K562 (cell line): ENCODE measurements around the gene TCFL5. TPM values are rescaled to one million over a fixed set of nuclear protein-coding genes. Genes with fewer than 3 reads are reported as not detected.

ENCODE experiments used
- AFF1 ChIP-seq, 2 experiments: fragments of 450-650 bp; IDR thresholded peaks; 2 replicates each; pipeline ENCODE4 v1.6.1; 2018; ENCODE audit warnings: mild to moderate bottlenecking in 2 of 2, low read depth in 1 of 2; ENCODE audit not compliant: partially characterized antibody in 2 of 2
- CBX5 ChIP-seq: IDR thresholded peaks from 2 replicates; pipeline ENCODE4 v1.6.1; 2014; ENCODE audit warnings: low read depth, borderline replicate concordance
- CREB3 ChIP-seq: fragments of 450-650 bp; conservative IDR thresholded peaks from 2 replicates; pipeline ENCODE4 v1.6.1; 2016; ENCODE audit warnings: missing genetic modification characterization, low read depth, mild to moderate bottlenecking, missing compliant biosample characterization, moderate library complexity
- ELF1 ChIP-seq: fragments of 200-800 bp; sonication (Bioruptor generic); IDR thresholded peaks from 2 replicates; pipeline ENCODE4 v1.6.1; 2016; ENCODE audit warnings: missing genetic modification characterization, missing compliant biosample characterization
- IRF2 ChIP-seq: sonication (generic); formaldehyde crosslinking; IDR thresholded peaks from 2 replicates; pipeline ENCODE4 v1.8.1; 2022; ENCODE audit warnings: mild to moderate bottlenecking, missing genetic modification reagents
- RBM39 ChIP-seq: fragments of 200-400 bp; formaldehyde crosslinking; optimal IDR thresholded peaks from 2 replicates; pipeline ENCODE3; 2018; ENCODE audit warnings: low read depth, low read length
- TAF1 ChIP-seq: IDR thresholded peaks from 2 replicates; pipeline ENCODE4 v1.6.1; 2011; ENCODE audit warnings: mild to moderate bottlenecking, low read length, moderate library complexity; ENCODE audit not compliant: insufficient read depth, control insufficient read depth, severe bottlenecking; ENCODE audit errors: extremely low read depth
- ZBTB40 ChIP-seq, 2 experiments: fragments of 450-650 bp in 1 of 2; sonication (generic) in 1 of 2; formaldehyde crosslinking in 1 of 2; IDR thresholded peaks; 2 replicates each; pipeline versions ENCODE4 v1.7.1 to v1.9.0; 2016 to 2022; ENCODE audit warnings: inconsistent platforms in 1 of 2, mild to moderate bottlenecking in 1 of 2, missing genetic modification reagents in 1 of 2
- ZFP91 ChIP-seq: sonication (generic); formaldehyde crosslinking; IDR thresholded peaks from 2 replicates; pipeline ENCODE4 v1.8.0; 2022; ENCODE audit warnings: mild to moderate bottlenecking, missing genetic modification reagents
- ZZZ3 ChIP-seq: fragments of 450-650 bp; IDR thresholded peaks from 2 replicates; pipeline ENCODE4 v1.6.1; 2016; ENCODE audit warnings: antibody characterized with exemption, mild to moderate bottlenecking, moderate library complexity
- polyA plus RNA-seq, 8 experiments: library from polyadenylated mRNA; depleted of rRNA in 4 of 8; stranded (reverse) in 5 of 8; unstranded in 3 of 8; fragments of >200 nt; fragmentation: Nextera tagmentation in 2 of 8; fragmentation: Illumina TruSeq in 1 of 8; extraction: Ambion mirVana in 2 of 8; extraction: Trizol in 1 of 8; gene quantifications; 2 replicates each; pipeline versions ENCODE4 v1.2.1 to v1.2.3, GENCODE V29; 2011 to 2014; ENCODE audit warnings: inconsistent platforms in 1 of 8, missing spikeins in 1 of 8
- total RNA-seq, 7 experiments: library from RNA; depleted of rRNA in 6 of 7; stranded (reverse); fragments of >200 nt in 6 of 7; fragmentation: Illumina TruSeq in 2 of 7; extraction: Trizol in 2 of 7; gene quantifications; 2 replicates each; pipeline versions ENCODE4 v1.2.1 to v1.2.3, GENCODE V29; 2011 to 2021; ENCODE audit warnings: low replicate concordance in 1 of 7

The TCFL5 gene
- total and polyA plus RNA-seq, 9 of the 15 experiments (the other 6 are each of a cell fraction or from before 2014, with no cell fraction given) = 1.00 to 12.6 (median 9.1) TPM

GRCh38 chr20:62811720-62812119 lies 49.9 kb downstream of the TCFL5 start (continued):
- TF ChIP-seq ZBTB40 (IDR thresholded peaks at IDR 0.05) (no peak), ZBTB40 (CRISPR knock-in tag; IDR thresholded peaks at IDR 0.05) (no peak), ELF1 (no peak), TAF1 (no peak), RBM39 (no peak), IRF2 (no peak), CBX5 (no peak), CREB3 (tag) (no peak), ZFP91 (CRISPR knock-in tag) (no peak), AFF1 (IDR thresholded peaks at IDR 0.05; ENCODE audit: low read depth in 1 of 2, partially characterized antibody in 2 of 2) (no peak), ZZZ3 (no peak)
